Right kidney (tissue), 9 donors: ENCODE results near the gene FKBP1B.
"Not testable (repeated sequence)": the region's sequence is repeated elsewhere in the genome, so short reads cannot be mapped to it uniquely, and the experiment has no call there.

Experiments
- DNase-seq: peaks from one replicate; pipeline ENCODE4 v3.0.0-alpha.2; 2016
- long read RNA-seq, 8 donors: transcript quantifications; one replicate each; lab custom pipeline, GENCODE V29; 2026

The FKBP1B gene
- long read RNA-seq, donor 1, partial matches to known transcripts, result 0 of 8 reads
- long read RNA-seq, donor 1, other reads (novel, unspliced or antisense), result 0 of 8 reads
- long read RNA-seq, donor 2, partial matches to known transcripts, result 0 of 1 reads
- long read RNA-seq, donor 2, other reads (novel, unspliced or antisense), result 0 of 1 reads
- long read RNA-seq, donor 3, partial matches to known transcripts, result 0 of 1 reads
- long read RNA-seq, donor 3, other reads (novel, unspliced or antisense), result 0 of 1 reads
- long read RNA-seq, donor 4, partial matches to known transcripts, result 0 of 2 reads
- long read RNA-seq, donor 4, other reads (novel, unspliced or antisense), result 0 of 2 reads
- long read RNA-seq, donor 5, partial matches to known transcripts, result 0 of 2 reads
- long read RNA-seq, donor 5, other reads (novel, unspliced or antisense), result 0 of 2 reads
- long read RNA-seq, donor 6, partial matches to known transcripts, result 0 of 2 reads
- long read RNA-seq, donor 6, other reads (novel, unspliced or antisense), result 0 of 2 reads
- long read RNA-seq, donor 7, partial matches to known transcripts, result 0 of 5 reads
- long read RNA-seq, donor 7, other reads (novel, unspliced or antisense), result 0 of 5 reads
- long read RNA-seq, donor 8, partial matches to known transcripts, result 0 of 5 reads
- long read RNA-seq, donor 8, other reads (novel, unspliced or antisense), result 0 of 5 reads

- DNase-seq, result peak; percentile 39
These were observed at the start of gene FKBP1B for GRCh38 chr2:24049485-24050021. TSS of gene FKBP1B (plus strand) at chr2:24049741. CDS start at chr2:24049850, 109 bp downstream.

DNA sequence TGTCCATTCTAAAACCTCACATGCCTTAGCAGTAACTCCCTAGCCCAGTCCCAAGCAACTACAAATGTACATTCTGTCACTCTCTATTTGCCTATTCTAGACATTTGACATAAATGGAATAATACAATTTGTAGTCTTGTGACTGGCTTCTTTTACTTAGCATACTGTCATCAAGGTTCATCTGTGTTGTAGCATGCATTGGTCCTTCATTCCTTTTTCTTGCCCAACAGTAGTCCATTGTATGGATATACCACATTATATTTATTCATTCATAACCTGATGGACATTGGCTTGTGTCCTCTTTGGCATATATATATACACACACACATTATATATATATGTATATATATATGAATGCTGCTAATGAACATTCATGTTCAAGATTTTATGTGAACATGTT lies 41.8 kb upstream of the FKBP1B start:
- DNase-seq, result no peak

DNA sequence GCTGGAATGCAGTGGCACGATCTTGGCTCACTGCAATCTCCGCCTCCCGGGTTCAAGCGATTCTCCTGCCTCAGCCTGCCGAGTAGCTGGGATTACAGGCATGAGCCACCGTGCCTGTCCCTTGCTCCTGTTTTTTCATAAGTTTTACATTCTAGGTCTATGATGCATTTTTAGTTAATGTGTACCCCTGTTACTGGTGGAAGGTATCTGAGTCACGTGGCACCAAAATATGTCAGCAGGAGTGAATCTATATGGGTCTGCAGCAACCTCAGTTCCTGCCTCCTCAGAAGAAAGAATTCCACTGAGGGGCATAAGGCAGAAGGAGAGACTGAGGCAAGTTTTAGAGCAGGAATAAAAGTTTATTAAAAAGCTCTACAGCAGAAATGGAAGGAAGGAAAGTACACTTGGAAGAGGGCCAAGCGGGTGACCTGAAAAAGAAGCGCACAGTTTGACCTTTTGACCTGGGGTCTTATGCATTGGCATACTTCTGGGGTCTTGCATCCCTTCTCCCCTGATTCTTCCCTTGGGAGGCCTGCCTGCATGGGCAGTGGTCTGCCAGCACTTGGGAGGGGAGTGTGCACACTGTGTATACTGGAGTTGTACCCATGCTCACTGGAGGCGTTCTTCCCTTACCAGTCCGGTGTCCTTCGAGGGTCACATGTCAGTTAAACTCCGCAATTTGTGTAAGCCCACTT lies 40.7 kb upstream of the FKBP1B start:
- no peak for DNase-seq

GRCh38 chr2:24009367-24009679 lies 40.2 kb upstream of the FKBP1B start:
- no peak for DNase-seq

DNA sequence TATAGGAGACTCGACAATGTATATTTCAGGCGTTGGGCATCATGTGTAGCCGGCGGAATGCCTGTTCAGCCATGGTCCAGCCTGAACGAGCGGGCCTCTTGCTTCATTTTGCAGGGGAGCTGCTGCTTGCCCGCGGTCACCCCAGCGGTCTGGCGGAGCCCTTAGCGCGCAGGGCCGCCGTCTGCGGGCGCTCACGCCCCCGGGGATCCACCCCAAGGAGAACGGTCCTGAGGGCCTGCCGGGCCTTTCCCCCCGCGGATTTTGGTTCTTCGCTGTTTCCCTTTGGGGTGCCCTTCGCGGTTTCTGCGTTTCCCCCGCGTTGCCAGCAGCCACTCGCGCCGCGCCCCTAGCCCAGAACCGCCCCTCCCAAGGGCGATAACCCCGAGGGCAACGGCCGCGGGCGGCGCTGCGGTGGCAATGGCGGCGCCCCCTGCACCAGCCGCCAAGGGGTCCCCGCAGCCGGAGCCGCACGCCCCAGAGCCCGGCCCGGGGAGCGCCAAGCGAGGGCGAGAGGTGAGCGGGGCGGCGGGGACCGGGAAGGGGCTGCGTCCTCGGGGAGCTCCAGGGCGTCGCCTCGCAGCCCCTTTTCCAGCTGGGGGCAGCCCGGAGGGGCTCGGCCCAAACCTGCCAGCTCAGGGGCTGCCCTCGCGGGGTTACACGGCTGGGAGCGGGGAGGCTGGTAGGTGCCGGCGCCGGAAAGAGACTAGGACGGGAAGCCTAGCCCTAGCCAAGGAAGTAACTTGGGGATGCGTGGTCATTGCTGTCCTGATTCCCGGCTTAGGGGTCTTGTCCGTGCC lies 39.7 kb upstream of the FKBP1B start, which contains the start of gene MFSD2B:
Gene MFSD2B (plus strand): TSS at position 406 of the 797 bp plus-strand sequence. CDS start 12 bp downstream, at position 418.
- DNase-seq, result peak; percentile 55

GRCh38 chr2:24010477-24011249 lies 38.9 kb upstream of the FKBP1B start:
- no peak for DNase-seq

- no peak for DNase-seq
These were observed 38.1 kb upstream of the FKBP1B start for GRCh38 chr2:24011250-24012104.

DNA sequence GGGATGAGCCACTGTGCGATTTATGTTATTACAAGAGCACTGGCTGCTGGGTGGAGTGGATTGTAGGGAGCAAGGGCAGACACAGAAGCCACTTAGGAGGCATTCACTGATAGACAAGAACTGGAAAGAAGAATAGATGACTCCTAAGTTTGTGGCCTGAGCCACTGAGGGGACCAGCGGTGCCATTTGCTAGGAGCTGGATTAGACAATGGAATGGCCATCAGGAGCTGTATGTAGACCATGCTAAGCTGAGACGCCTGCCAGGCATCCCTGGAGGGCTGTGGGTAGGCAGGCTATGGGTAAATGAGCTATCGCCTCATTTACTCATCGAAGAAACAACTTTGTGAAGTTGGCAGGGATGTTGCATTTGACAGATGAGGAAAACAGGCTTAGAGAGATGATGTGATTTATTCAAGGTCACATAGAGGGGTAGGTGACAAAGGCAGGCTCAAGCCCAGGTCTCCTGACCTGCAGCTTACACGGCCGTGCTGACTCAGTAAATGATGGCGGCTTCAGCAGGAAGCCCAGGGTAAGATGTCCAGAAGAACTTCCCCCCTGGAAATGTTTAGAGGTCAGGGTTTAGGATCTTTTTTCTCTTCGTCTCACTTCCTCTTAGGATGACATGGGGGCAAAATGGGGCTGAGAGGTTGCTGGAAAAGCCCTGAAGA lies 36.9 kb upstream of the FKBP1B start:
- DNase-seq, result no peak

DNA sequence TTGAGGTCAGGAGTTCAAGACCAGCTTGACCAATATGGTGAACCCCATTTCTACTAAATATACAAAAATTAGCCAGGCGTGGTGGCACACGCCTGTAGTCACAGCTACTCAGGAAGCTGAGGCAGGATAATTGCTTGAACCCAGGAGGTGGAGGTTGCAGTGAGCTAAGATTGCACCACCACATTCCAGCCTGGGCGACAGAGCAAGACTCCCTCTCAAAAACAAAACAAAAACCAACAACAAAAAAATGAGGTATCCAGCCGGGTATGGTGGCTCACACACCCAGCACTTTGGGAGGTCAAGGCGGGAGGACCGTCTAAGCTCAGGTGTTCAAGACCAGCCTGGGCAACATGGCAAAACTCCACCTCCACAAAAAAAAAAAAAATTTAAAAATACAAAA lies 34.6 kb upstream of the FKBP1B start:
- DNase-seq, result not testable (repeated sequence)

DNA sequence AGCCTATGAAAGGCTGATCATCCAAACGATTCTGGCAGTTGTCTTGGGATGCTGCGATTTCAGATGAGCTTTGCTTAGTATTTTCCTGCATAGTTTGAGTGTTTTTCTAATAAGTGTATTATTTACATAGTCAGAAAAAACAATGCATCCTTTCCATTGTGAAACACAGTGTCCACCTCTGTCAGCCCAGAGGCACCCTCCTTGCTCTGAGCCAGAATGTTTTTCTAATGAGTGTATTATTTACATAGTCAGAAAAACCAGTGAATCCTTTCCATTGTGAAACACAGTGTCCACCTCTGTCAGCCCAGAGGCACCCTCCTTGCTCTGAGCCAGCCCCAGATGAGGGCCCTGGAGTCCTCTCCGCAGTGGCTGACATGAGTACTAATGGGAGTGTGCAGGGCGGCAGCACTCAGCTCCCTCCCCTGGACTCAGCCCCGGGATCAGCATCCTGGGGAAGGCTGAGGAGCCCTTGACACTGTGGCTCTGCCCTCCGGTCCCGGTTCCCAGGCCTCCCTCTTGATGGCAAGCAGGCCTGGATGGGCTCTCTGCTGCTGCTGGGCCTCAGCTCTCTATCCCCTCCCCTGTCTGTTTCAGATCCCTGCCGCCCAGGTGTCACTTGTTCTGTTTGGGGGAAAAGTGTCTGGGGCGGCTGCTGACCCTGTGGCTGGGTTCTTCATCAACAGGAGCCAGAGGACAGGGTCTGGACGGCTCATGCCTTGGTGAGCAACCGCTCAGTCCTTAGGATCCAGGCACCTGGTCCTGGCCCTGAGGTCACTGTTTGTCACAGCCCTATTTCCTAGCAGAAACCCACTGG lies 33.8 kb upstream of the FKBP1B start:
- DNase-seq, result no peak

- no peak for DNase-seq
These were observed 33.2 kb upstream of the FKBP1B start for GRCh38 chr2:24016376-24016761.

GRCh38 chr2:24016853-24017703 lies 32.5 kb upstream of the FKBP1B start:
- DNase-seq, result no peak

- no peak for DNase-seq
These were observed 31.8 kb upstream of the FKBP1B start for GRCh38 chr2:24017711-24018110.

DNA sequence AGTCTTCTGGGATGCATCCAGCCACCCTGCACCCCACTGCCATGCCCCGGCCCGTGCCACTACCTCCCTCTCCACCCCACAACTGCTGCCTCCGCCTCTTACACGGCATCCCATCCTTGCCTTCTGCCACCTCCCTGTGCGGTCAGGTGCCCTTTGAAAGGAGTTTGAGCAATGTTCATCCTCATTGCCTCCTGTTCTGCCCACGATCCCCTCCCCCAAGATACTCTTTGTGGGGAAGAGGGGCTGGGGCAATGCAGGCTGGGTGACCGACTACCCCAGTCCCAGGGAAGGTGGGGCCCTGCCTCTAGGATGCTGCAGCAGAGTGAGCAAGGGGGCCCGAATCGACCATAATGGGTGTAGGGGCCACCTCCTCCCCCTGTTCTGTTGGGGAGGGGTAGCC lies 31.3 kb upstream of the FKBP1B start:
- DNase-seq, result no peak

DNA sequence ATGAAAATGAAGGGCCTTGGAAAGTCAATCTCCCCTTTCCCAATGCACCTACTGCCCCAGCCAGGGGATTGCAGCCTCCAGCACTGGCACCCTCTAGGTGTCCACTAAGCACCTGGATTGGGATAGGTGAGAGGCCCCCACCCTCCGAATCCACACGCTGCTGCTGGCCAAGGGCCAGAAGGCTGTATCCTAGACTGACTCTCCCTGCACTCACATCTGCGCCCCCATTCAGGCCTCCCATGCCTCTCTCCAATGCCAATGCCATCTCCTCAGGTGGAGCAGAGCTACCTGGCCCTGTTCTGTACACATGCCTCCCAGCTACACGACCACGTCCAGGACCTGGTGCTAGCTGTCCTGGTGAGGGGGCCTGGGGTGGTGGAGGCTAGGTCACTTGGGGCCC lies 29.8 kb upstream of the FKBP1B start:
- DNase-seq, result no peak

DNA sequence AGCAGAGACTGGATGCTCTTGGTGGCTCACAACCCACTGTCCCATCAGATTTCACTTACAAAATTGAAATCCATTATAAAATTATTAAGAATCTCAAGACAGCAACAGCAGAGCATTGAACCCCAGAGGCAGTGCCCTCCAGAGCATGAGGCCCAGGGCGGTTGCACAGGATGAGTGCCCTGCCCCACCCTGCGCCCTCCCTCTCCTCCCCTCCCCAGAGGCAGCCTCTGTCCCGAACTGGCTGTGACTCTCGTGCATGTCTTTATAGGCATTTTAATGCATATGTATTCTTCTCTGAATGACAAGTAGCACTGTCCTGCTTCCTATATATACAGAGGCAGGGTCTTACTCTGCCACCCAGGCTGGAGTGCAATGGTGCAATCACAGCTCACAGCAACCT lies 29.3 kb upstream of the FKBP1B start:
- DNase-seq, result no peak

DNA sequence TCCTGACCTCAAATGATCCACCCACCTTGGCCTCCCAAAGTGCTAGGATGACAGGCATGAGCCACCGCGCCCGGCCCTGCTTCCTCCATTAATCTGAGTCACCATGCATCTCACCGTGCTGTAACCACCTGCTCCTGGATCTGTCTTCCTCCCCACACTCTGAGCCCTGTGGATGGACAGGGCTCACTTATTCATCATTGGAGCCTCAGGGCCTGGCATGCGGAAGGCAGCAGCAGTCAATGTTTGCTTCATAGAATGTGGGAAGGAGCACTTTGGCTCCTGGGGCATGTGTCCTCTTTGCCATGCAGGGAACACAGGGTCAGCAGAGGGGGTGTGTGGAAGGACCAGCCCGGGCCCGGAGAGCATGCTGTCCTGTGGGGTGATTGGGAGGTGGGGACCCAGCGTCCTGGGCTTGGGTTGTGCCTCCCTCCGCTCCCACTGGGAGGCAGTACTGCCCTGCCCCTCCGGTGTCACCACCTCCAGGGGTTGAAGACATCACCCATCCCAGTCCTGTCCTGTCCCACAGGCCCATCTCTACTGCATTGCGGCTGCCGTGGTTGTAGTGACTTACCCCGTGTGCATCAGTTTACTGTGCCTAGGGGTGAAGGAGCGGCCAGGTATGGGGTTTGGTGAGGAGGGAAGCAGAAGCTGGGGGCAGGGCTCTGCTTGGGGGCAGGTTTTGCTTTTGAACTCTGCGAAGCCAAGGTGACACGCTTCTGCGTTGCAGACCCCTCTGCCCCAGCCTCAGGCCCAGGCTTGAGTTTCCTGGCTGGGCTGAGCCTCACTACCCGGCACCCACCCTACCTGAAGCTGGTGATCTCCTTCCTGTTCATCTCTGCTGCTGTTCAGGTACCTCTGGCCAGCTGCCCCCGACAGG lies 28.2 kb upstream of the FKBP1B start:
- DNase-seq, result no peak
